HG02870 (cell line): Measurements from ENCODE around the gene NEK8.
A peak's percentile ranks its signal among the peaks of the same experiment; 100 is the strongest.

Experiments used
- ATAC-seq: cut with Tn5 transposase; IDR thresholded peaks from one replicate; pipeline ENCODE4 v1.9.1; 2021; ENCODE audit warnings: mild to moderate bottlenecking, moderate library complexity; ENCODE audit not compliant: unreplicated experiment

The NEK8 gene

DNA sequence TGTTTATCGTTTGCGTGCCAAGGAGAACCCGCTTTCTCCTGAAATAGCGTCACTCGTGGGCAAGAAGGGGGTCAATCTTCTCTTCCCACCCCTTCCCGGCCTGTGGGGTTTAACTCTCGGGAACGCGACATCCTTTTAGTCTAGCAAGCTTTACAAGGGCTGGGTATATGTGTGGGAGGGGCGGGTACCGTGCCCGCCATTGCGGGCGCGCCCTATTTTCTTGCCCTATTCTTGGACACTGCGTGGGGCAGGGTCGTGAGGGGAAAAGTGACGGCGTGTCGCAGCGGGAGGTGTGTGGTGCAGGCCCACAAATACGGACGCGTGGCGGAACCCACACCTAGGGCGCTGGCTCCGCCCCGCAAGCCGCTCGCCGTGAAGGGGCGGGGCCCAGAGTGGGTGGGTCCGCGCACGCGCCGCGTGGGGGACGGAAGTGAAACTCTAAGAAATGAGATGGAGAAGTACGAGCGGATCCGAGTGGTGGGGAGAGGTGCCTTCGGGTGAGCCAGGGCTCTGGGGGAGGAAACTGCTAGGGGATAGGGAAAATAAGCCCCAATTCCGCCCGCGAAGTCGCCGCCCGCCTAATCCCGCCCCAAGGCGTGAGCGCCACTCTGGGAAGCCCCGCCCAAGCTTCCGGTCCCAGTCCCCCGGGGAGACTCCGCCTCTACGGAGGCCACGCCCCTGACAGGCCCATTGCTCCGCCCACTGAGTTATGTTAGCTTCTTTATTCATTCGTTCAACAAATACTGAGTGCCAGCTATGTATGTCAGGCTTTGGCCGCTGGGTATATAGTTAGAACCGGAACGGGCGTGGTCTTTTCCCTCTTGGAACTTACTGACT lies at the start of gene NEK8:
NEK8 (plus strand) TSS at position 425 of the 837 bp plus-strand sequence; CDS start at position 451, 26 bp downstream.
- peak; percentile 30 for ATAC-seq

DNA sequence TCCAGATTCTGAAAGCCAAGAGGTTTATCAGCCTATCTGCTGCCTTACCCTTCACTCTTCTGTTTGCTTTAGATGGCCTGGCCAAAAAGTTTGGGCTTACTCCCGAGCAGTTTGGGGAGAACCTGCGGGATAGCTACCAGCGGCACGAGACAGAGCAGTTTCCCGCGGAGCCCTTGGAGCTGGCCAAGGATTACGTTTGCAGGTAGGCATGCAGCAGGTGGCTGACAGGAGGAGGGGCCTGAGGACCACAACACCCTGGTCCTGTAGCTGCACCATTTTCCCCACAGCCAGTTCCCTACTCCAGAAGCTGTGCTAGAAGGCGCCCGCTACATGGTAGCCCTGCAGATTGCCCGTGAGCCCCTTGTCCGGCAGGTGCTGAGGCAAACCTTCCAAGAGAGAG lies 45.9 kb upstream of the NEK8 start:
- ATAC-seq, result no peak

DNA sequence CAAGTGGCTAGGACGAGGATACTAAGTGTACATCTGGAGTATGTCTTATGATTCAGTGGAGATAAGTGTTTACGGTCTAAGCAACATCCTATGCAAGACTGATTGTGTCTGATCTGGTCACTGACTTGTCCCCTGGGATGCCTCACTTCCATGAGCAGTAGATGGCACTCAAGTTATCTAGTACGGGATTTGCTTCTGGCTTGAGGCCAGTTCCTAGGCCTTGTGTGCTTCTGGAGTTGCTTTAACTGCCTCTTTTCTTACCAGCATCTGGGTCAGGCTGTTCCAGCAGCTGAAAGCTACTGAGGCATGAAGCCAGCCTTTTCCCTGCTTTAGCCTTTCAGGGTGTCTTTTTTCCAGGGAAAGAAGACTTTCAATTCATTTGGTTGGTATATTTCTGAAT lies 43.6 kb upstream of the NEK8 start:
- ATAC-seq, result no peak

DNA sequence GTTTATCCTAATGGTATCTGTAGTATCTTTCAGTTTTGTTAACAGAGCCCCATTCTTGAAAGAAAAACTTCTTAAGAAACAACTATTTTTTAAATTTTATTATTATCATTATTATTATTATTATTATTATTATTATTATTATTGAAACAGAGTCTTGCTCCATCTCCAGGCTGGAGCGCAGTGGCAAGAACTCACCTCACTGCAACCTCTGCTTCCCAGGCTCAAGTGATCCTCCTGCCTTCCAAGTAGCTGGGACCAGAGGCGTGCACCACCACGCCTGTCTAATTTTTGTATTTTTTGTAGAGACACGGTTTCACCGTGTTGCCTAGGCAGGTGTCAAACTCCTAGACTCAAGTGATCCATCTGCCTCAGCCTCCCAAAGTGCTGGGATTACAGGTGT lies 43.2 kb upstream of the NEK8 start:
- ATAC-seq, result no peak

DNA sequence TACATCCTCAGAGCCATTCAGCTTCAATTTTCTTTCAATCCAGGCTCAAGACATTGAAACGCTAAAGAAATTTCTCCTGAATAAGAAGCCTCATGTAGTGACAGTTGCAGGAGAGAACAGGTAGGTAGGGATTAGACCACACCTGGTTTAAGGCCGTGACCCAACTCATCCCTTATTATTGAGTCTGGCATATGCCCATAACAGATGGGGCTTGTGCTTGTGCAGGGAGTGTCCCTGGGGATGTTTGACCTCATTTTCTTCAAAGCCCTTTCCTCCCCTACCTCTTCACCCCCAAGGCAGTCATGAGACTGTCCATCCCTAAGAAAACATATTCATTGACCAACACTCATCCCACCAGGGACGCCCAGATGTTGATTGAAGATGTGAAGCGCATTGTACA lies 42.3 kb upstream of the NEK8 start:
- ATAC-seq, result no peak

DNA sequence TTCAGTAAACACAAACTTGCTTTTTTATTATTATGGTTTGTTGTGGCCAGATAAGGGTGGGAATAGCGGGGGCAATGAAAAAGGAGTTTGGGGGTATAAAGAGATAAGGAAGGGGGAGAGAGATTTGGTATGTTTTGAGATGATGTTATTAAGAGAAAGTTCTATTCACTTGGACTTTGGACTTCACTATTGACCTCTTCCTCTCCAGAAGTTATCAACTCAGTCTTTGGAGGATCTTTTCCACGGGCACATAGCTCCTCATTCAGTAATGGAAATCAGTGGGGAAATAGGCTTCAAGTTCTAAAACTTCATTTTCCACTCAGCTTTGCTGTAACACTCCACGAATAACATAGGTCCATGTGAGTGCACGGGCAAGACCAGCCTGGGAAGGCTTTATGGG lies 40.1 kb upstream of the NEK8 start:
- ATAC-seq, result no peak

DNA sequence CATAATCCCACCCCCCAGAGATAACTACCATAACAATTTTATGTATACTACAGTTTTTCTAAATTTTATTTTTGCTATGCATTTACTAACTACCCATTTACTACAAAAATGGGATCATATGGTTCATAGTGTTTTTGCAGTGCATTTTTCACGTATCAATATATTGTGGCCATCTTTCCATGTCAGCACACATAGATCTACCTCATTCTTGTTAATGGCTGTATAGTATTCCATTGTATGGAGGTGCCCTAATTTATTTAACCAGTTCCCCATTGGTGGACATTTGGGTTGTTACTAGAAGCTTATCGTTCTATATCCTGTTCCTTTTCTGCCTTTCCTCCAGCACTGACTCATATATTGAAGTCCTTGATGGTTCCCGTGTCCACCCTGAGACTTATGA lies 39.6 kb upstream of the NEK8 start:
- ATAC-seq, result no peak

DNA sequence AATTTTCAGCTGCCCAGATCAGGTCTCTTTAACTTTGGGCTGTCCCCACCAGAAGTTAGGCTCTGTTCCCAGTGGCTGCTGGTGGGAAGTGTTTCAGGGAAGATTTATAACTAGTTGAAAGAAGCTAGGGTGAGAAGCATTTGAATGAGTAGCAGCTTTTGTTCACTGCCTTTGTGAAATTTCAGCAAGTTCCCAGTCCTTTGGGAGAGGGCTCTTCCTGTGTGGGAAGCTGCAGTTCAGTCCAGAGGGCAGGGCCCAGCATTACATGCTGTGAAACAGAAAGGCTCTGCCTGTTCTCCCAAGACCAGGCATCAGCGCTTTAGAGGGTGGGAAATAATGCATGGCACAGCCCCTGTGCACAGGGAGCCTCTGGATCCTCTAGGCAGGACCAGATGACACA lies 34.7 kb upstream of the NEK8 start:
- ATAC-seq, result no peak

DNA sequence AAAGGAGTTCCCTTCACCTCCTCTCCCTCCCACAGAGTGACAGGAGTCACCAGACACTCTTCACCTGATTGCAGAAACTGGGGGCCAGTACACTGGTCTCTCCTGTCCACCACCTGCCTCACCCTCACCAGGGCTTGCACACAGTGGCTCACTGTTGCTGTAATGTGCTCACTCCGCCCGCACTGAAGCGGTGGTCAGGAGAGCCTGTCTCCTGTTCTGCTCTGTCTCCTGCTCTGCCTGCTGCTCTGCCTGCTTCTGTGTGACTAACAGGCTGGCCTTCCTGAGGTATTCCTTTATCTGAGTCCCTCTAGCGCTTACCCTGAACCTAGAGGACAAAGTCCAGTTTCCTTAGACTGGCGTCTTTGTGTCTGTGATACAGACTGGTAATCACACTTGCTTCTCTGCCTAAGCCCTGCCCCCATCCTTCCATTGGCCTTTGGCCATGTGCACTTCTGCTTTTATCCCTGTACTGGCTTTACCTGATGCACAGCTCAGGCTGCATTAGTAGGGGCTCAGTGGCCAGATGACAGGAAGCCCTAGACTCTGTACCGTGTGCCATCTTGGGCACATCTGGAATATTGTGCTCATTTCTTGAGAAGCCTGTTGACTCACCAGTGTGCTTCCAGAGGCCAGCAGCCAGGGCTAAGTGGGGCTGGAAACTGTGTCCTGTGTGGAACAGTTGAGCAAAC lies 30.2 kb upstream of the NEK8 start:
- no peak for ATAC-seq

DNA sequence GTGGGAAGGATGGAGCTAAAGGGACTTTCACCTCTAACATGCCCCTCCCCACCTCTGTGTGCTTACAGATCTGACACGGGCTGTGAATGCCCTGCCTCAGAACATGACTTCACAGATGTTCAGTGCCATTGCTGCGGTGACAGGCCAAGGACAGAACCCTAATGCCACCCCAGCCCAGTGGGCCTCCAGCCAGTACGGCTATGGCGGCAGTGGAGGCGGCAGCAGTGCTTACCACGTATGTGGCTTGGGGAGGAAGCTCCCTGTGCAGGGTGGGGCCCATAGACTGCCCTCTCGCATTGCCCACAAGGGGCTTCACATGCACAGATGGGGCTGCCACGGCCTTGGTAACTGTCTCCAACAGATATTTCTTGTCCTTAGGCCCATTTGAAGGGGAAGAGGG lies 28.3 kb upstream of the NEK8 start:
- no peak for ATAC-seq

DNA sequence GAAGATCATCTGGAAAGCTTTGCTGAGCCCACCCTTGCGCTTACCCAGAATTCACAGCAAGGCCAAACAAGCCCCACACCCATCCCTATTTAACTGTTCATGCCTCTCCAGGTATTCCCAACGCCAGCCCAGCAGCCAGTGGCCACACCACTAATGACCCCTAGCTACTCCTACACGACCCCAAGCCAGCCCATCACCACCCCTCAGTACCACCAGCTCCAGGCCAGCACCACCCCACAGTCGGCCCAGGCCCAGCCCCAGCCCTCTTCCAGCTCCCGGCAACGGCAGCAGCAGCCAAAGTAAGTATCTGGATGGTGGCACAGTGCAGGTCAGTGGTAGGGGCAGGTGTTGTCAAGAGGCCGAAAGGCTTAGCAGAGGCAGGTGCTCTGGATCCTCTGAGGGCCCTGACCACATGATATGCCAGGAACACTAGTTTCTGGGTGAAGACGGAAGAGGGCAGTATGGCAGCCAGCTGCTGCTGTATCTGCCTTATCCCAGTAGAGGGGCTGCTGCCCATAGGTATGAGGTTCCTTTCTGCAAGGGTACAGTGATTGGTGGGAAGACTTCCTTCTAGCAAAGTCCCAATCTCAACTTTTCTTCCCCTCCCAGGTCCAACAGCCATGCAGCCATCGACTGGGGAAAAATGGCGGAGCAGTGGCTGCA lies 27.6 kb upstream of the NEK8 start:
- ATAC-seq, result no peak

DNA sequence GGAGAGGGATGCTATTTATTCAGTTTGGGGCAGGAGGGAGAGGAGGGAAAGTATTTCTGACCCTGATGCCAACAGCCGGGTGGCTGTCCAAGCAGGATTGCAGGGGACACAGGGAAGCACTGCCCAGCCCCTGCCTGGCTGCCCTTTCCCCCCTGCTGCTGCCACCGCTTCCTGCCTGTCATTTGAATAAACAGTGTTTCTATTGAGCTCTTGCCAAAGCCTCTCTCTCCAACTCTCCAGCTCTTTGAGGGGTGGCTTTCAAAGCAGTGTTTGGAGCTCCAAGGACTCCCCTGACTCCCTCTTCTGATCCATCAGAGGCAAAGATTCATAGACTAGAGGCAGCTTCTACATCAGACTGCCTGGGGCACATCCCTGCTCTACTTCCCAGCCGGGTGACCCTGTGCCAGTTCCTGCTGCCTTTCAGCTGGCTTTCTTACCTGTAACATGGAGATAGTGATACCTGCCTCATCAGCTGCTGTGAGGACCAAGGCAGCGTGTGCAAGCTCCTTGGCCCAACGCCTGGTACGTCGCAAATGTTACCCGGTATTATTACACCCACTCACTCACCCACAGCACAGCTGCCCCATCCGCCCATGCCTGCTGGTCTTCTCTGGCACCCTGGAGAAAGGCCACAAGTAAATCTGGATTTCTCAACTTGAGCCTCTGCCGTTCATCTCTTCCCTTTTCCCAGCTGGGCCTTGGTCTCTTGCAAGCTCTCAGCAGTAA lies 26.4 kb upstream of the NEK8 start:
- ATAC-seq, result no peak

DNA sequence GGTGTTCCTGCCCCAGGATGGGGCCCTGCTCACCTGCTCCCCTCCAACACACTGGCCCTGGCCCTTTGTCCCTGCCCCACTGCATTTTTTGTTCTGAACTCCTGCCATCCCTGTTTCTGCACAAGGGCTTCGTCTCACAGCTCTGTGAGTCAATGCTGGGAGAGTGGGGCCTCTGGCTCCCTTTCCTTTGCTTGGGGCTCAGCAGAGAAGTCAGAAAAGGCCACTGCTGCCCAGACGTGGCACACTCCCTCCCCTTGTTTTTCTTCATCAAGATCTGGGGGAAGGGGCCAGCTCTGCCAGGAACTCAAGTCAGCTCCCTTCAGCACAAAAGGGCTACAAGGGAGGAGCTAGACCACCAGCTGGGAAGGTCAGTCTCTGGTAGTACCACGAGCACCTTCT lies 25.8 kb upstream of the NEK8 start:
- ATAC-seq, result no peak

DNA sequence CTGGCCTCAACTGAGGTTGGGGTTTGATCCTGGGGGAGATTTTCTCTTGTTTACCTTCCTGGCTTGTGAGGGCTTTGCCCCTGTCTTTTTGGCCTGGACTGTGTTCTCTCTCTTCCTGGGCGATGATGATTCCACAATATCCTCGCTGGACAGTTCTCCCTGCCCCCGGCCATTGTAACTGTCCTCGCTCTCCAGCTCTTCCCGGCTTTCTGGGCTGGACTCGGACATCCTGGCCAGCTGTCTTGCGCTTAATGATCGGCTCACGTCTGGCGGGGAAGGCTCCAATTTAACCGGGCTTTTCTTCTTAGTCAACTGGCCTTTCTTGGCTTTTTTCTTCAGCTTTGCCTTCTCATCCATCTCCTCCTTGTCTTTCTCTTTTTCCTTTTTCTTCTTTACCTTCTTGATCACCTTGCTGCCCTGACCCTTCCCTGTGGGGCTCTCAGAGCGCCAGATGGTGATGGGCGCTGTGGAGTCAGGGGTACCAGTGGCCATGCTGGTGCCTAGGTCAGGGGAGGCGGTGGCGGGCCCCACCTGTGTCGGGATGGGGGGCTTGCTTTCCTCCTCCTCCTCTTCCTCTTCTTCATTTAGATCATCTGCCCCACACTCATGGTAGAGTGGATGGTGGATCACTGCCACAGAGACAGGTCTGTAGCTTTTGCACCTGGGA lies 24.9 kb upstream of the NEK8 start:
- no peak for ATAC-seq

DNA sequence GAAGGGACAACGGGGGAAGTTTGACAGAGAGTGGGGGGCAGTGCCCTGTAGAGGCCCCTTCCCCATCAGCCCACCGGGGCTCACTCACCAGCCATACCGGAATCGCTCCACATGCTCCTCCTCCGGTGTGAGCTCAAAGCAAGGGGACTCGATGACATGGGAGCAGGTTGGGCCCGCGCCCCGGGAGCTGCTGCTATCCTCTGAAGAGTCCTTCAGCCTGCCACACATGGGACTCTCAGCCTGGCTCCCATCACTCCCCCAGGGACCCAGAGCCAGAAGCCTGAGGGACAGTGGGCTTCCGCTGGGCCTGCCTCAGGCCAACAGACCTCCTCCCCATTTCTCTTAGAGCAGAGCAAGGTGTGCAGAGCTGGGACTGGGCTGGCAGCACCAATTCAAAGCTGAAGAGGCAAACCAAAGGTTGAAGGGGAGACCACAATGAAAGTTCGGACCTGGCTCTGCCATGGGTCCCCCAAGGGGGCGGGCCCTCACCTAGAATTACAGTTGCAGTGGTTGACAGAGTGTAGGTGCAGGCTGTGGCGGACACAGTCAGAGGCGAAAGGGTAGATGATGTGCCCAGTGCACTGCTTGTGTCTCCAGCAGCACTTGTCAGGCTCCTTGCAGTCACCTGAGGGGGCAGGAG lies 24.2 kb upstream of the NEK8 start:
- no peak for ATAC-seq

DNA sequence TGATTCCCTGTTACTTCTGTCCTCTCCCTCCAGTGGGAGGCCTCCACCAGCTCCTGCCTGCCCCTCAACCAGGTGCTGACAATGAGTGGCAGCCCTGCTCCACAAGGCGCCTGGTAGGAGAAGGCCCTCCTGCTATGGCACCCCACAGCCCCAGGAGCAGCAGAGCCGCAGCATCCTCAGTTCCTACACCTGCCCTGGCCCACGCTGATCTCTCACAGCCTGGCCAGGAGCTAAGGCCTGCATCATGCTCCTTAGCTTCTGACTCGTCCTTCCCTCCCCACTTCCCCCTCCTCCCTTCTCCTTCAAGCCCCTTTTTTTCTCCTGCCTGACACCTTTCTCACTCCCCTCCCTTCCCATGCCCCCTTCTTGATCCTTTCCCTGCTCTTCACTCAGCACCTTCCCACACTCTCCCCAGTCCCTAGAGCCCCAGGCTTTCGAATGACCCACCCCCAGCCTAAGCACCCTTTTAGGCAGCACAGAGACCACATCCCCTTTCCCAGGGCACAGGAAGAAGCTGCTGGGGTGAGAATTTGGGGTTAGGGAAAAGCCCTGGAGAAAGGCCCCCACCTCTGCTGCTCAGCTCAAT lies 23.4 kb upstream of the NEK8 start:
- no peak for ATAC-seq

DNA sequence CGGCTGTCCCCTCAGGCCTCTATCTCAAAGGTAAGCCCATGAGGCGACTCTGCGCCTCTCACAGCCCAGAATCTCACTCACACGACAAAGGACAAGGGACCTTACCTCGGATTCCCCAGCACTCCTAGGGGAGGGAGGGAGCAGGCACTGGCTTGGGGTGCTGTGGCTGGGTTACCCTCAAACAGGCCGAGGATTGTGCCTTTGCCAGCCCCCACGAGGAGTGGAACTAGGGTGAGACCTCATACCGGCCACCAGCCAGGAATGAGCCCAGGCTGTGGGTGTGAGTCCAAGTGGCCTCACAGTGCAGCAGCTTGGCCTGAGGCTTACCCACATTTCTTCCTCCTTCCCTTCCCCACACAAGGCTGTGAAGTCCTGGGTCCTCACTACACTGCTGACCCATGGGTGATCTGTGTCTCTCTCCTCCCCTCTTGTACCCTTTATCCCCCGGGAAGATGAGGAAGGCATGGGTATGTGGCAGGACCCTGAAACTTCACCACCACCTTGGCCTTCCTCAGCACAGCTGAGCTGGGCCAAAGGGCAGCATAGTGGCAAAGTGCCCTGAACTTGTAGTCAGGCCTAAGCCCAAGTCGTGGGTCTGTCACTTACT lies 22.8 kb upstream of the NEK8 start:
- no peak for ATAC-seq

DNA sequence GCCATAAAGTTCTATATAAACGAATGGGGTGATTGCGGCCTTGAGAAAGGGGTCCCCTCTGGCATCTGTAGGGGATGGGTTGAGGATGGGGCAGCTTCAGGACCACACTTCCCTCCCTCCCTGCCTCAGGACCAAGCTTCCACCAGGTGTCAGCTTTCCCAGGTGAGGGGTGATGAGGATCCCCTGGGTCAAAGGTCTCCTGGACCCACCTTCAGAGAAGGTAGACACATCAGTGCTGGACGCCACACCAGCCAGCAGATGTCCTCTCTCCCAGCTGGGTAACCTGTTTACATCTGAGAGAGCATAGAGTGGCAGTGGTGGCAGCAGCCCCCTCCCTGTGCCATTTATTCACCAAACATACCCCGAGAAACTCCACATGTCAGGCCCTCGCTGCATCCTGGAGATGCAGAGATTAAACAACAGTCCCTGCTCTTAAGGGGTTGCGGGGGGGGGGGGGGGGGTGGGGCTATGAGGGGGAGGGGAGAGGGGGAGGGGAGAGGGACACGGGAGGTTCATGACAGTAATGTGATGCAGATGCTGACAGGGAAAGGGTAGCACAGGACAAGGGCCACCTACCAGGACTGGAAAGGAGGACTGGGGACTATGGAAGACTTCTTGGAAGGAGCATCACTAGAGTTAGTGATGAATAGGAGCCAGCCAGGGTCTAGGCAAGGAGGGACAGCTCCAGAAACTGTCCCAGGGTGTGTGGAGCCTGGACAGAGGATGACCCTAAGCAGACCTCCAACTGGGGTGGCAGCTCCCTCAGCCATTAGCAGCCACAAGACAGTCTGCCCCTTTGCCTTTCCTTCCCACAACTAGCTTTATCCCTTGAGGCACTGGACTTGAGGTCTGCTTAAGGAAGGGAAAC lies 21.9 kb upstream of the NEK8 start:
- ATAC-seq, result no peak

DNA sequence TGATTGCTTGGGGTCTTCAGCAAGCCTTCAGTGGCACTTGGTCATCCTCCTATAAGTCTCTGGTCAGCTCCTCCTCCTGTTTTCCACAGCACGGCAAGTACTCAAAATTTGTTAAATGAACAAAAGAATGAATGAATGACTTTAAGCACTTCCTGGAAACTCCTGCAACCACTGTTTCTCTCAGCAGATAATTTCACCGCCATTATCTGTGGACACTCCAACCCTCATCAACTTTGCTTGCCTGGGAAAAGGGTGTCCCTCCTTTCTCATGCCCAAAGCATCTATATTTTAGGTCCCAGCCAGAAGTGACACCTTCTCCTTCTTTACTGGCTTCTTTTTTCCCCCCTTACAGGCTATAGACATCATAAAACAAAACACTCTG lies 21.3 kb upstream of the NEK8 start:
- ATAC-seq, result no peak
